ENCODE data around the gene KCNIP1. TPM values are rescaled to one million over a fixed set of nuclear protein-coding genes. Genes with fewer than 3 reads are reported as not detected.

The KCNIP1 gene
- total and polyA plus RNA-seq, 2 of the 13 experiments (the other 11 are each of a cell fraction or from before 2014, with no cell fraction given): not detected

DNA sequence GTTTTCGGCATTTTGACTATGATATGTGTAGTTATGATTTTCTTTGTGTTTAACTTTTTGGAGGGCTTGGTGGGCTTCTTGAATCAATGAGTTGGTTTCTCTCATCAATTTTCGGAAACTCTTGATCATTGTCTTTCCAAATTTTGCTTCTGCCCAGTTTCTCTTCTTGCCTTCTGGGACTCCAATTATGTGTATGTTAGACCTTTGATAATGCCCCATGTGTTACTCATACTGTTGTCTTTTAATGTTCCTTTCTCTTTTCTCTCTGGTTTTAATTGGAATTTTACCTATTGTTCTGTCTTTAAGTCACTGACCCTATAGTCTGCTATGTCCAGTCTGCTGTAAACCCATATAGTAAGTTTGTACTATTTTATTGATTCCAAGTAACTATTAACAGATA is 41.5 kb downstream of the KCNIP1 start (continued):
- TF ChIP-seq ZBTB4 (CRISPR knock-in tag; IDR thresholded peaks at IDR 0.05; ENCODE audit: borderline replicate concordance) (no peak), ATF1 (CRISPR knock-in tag; IDR thresholded peaks at IDR 0.05) (no peak), PAXIP1 (CRISPR knock-in tag; conservative IDR thresholded peaks at IDR 0.05) (no peak), ZNF816 (CRISPR knock-in tag; IDR thresholded peaks at IDR 0.05; ENCODE audit: borderline replicate concordance) (no peak)

DNA sequence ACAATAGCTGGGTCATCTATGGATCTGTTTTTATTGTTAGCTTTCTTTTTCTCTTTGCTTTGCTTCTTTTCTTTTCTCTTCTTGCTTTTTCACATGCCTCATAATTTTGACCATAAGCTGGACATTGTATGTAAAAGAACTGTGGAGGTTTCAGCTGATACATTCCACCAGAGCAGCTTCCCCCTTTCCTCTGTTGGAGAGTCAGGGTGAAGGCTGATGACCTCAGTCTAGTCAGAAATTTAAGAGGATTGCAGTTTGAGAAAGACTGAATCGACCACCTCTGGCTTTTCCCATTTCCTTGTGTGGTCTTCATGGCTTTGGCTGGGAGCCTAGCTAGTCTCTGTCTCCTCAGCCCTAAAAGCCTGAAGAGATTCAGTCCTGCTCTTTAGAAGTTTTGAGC is 42.0 kb downstream of the KCNIP1 start:
- H3K4me1 ChIP-seq (ENCODE audit: insufficient read depth, low read length): no peaks in the 10 kb centered on the region
- H3K9ac ChIP-seq (ENCODE audit: insufficient read depth, low read depth, low read length): no peak overlapping the region
- no TSS peak for BruUV-seq (replicated peaks)
- intact Hi-C loops (cut with micrococcal nuclease; ENCODE audit: unreplicated experiment) (no loop called here), in situ Hi-C loops (cut with HindIII; ENCODE audit: extremely low pct_ligation_motif_present, low pct_unique_long_range_greater_than_20kb) (no loop called here)
- H3K36me3 ChIP-seq (replicated peaks in 1 of 2; ENCODE audit: control insufficient read depth in 1 of 2, insufficient read depth in 2 of 2, low read length in 2 of 2): no peaks in the 10 kb centered on the region
- H3K4me3 ChIP-seq (replicated peaks in 1 of 3; ENCODE audit: insufficient read depth in 1 of 3, low read depth in 2 of 3, low read length in 3 of 3): no peak overlapping the region
- H4K20me1 ChIP-seq (ENCODE audit: insufficient read depth, low read length): no peaks in the 10 kb centered on the region
- no peak overlapping the region for H3K27ac ChIP-seq (ENCODE audit: extremely low read length, insufficient read depth, low read length)
- H3K27me3 ChIP-seq (ENCODE audit: control insufficient read depth in 1 of 2, insufficient read depth in 2 of 2, low read length in 2 of 2): no peaks in the 10 kb centered on the region; a peak in 1 of 5 replicates
- no peaks in the 10 kb centered on the region for H3K79me2 ChIP-seq (ENCODE audit: insufficient read depth, low read length)
- 0% methylated on average over 1 of the region's 1 CpG for WGBS (ENCODE audit: low lambda C conversion rate)
- ChIA-PET CTCF (ENCODE audit: low intra/inter-chr PET ratio, low total read pairs) (no interaction called here), POLR2A (no interaction called here)
- FAIRE-seq: no peak
- H2AFZ ChIP-seq (ENCODE audit: low read length): no peak overlapping the region
- no peak for ATAC-seq
- no peak for DNase-seq (ENCODE audit: low spot score)
- H3K9me3 ChIP-seq (ENCODE audit: low read length): peaks cover 16% of the 10 kb centered on the region
- no peak overlapping the region for H3K4me2 ChIP-seq (ENCODE audit: low read depth, low read length)
- TF ChIP-seq MTA1 (CRISPR knock-in tag; IDR thresholded peaks at IDR 0.05; ENCODE audit: borderline replicate concordance) (no peak), SUZ12 (IDR thresholded peaks at IDR 0.05; ENCODE audit: low read depth, low read length) (no peak), FOXP1 (IDR thresholded peaks at IDR 0.05) (no peak), FOXP1 (CRISPR knock-in tag; IDR thresholded peaks at IDR 0.05) (no peak), TP53 (CRISPR knock-in tag; conservative IDR thresholded peaks at IDR 0.05) (no peak), ZMYM2 (CRISPR knock-in tag; IDR thresholded peaks at IDR 0.05) (no peak), HNRNPLL (IDR thresholded peaks at IDR 0.05; ENCODE audit: low read depth, low read length, poor library complexity, severe bottlenecking) (no peak), ZFAT (CRISPR knock-in tag; conservative IDR thresholded peaks at IDR 0.05) (no peak), PBX2 (CRISPR knock-in tag; IDR thresholded peaks at IDR 0.05) (no peak), DR1 (CRISPR knock-in tag; IDR thresholded peaks at IDR 0.05) (no peak), ZNF563 (CRISPR knock-in tag; IDR thresholded peaks at IDR 0.05) (no peak)

All from HepG2 (cell line).